Heart left ventricle (tissue), 16 donors: ENCODE results near the gene DR1. TPM values are rescaled to one million over a fixed set of nuclear protein-coding genes. Genes with fewer than 3 reads are reported as not detected.

ENCODE experiments used
- ATAC-seq, 4 donors: fragments of 200-7000 bp; cut with Tn5 transposase; one replicate each; pipeline ENCODE4 v1.9.1; 2020 to 2022; ENCODE audit warnings: moderate library complexity in 4 of 4, mild to moderate bottlenecking in 3 of 4, moderate number of reproducible peaks in 1 of 4
- DNase-seq, 5 donors: peaks; one replicate each; pipeline ENCODE4 v3.0.0-alpha.2; 2020
- H3K27ac ChIP-seq, 12 donors: fragments of 200-600 bp; sonication (generic) in 4 of 12; one replicate each; pipeline versions ENCODE4 v1.5.0 to v1.8.0; 2016 to 2022; ENCODE audit warnings: mild to moderate bottlenecking in 2 of 12
- H3K27me3 ChIP-seq, 9 donors: fragments of 200-600 bp; sonication (generic) in 2 of 9; one replicate each; pipeline versions ENCODE4 v1.5.1 to v1.8.0; 2016 to 2022; ENCODE audit warnings: mild to moderate bottlenecking in 3 of 9
- H3K36me3 ChIP-seq, 9 donors: fragments of 200-600 bp; sonication (generic) in 2 of 9; one replicate each; pipeline versions ENCODE4 v1.5.0 to v1.8.0; 2018 to 2022; ENCODE audit warnings: mild to moderate bottlenecking in 2 of 9
- H3K4me1 ChIP-seq, 12 donors: fragments of 200-600 bp; sonication (generic) in 4 of 12; one replicate each; pipeline versions ENCODE4 v1.5.0 to v1.8.0; 2016 to 2022; ENCODE audit warnings: mild to moderate bottlenecking in 3 of 12
- H3K4me3 ChIP-seq, 12 donors: fragments of 200-600 bp; sonication (generic) in 4 of 12; one replicate each; pipeline versions ENCODE4 v1.5.0 to v1.8.0; 2017 to 2022; ENCODE audit warnings: mild to moderate bottlenecking in 9 of 12, moderate library complexity in 4 of 12
- H3K9me3 ChIP-seq, 12 donors: fragments of 200-600 bp; sonication (generic) in 4 of 12; one replicate each; pipeline versions ENCODE4 v1.5.0 to v1.8.0; 2016 to 2022; ENCODE audit warnings: mild to moderate bottlenecking in 1 of 12
- POLR2A ChIP-seq, 2 donors: fragments of 450-650 bp; IDR thresholded peaks; one replicate each; pipeline ENCODE4 v1.6.1; 2017; ENCODE audit warnings: antibody characterized with exemption in 2 of 2, mild to moderate bottlenecking in 2 of 2, moderate library complexity in 2 of 2
- WGBS, 4 donors: extraction: QIAGEN DNeasy Blood & Tissue Kit in 2 of 4; methylation state at CpG; one replicate each; pipeline versions ENCODE4 v1.1.5 to v1.1.7; 2013 to 2018; 5-methylcytosine and 5-hydroxymethylcytosine counted together
- intact Hi-C, 10 donors: fragments of 100-400 bp; cut with DNase I; formaldehyde crosslinking; loops; one replicate each; pipeline versions ENCODE4 v1.11.1 to v1.14.2; 2022
- polyA plus RNA-seq, 2 donors: library from polyadenylated mRNA; stranded (reverse); fragments of 200-250 nt; gene quantifications; one replicate each; pipeline ENCODE4 v1.2.3, GENCODE V29; 2013
- total RNA-seq, 9 donors: library from RNA; depleted of rRNA in 2 of 9; stranded (reverse); fragments of >200 nt in 2 of 9; fragmentation: NEBNext Ultra II Directional in 3 of 9; extraction: Animal tissue kit (Norgen Biotek cat#: 25700) in 3 of 9; gene quantifications; one replicate each; pipeline versions ENCODE4 v1.1.0 to v1.2.4, GENCODE V29; 2016 to 2023
- TF ChIP-seq, protein P1 (sequence below), 12 donors: fragments of 200-600 bp; sonication (generic) in 4 of 12; IDR thresholded peaks; one replicate each; pipeline versions ENCODE4 v1.5.0 to v1.8.0; 2018 to 2022; ENCODE audit warnings: antibody characterized with exemption in 12 of 12, mild to moderate bottlenecking in 5 of 12
- donor health status: ischemic (EF 13 %, LVEDD 7.1; RV severe dilation, severe dysfunction).
- donor health status: healthy with polysubstance abuse.
- donor health status: DM: no; HTN: yes; CAD: no.
- donor health status: DM: no; HTN: no; CAD: no.
- donor health status: ischemic (EF 25% LVEDD 6.9; RV normal size, moderate dysfunction).
- donor health status: ischemic (EF 25% LVEDD 5.7; RV mildly dilated, moderate dysfunction).
- donor health status: healthy.
- donor health status: DM: yes; HTN: yes; CAD: no.
- donor health status: ischemic (EF 35%, LVEDD 5.7; RV mildly dilated, moderate dysfunction).
- donor health status: nonischemic (EF 11% LVEDD 7.7; RV severe dilation, severe dysfunction).
- donor health status: DM: yes; HTN: yes; CAD: no.
- donor health status: PGD.
- donor health status: ischemic (EF 29% LVEDD 5.4; RV normal size, mild dysfunction).
- donor health status: nonischemic (EF 23%, LVEDD 6.1; RV moderate dilation, normal function).

Gene DR1
- total and polyA plus RNA-seq, 11 donors = 4.6 to 45.1 (median 33.4) TPM

DNA sequence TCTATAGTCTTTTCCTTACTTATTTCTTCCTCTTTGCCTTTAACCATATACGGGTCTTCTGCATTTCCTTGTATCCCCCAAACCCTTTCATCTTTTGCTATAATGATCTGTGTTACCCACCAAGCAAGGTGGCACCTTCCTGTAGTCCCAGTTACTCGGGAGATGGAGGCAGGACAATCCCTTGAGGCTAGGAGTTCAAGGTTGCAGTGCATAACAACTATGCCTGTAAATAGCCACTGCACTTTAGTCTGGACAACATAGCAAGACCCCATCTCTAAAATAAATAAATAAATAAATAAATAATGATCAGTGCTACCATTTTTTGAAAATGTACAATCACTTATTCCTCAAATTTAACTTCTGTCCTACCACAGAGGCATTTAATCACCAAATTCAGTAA is 11.5 kb downstream of the DR1 start:
- ATAC-seq (no peak), DNase-seq (no peak)
- Histone ChIP-seq H3K4me1 (peaks cover 0 to 77% (median 27%) of the 10 kb centered on the region in 12 donors), H3K27me3 (no peaks in the 10 kb centered on the region), H3K27ac (no peak overlapping the region), H3K4me3 (no peak overlapping the region), H3K9me3 (no peaks in the 10 kb centered on the region), H3K36me3 (peaks cover 0 to 83% (median 69%) of the 10 kb centered on the region in 9 donors)
- intact Hi-C loops = no loop called here
- TF ChIP-seq POLR2A (IDR thresholded peaks at IDR 0.05) = no peak
- TF ChIP-seq, protein P1, sequence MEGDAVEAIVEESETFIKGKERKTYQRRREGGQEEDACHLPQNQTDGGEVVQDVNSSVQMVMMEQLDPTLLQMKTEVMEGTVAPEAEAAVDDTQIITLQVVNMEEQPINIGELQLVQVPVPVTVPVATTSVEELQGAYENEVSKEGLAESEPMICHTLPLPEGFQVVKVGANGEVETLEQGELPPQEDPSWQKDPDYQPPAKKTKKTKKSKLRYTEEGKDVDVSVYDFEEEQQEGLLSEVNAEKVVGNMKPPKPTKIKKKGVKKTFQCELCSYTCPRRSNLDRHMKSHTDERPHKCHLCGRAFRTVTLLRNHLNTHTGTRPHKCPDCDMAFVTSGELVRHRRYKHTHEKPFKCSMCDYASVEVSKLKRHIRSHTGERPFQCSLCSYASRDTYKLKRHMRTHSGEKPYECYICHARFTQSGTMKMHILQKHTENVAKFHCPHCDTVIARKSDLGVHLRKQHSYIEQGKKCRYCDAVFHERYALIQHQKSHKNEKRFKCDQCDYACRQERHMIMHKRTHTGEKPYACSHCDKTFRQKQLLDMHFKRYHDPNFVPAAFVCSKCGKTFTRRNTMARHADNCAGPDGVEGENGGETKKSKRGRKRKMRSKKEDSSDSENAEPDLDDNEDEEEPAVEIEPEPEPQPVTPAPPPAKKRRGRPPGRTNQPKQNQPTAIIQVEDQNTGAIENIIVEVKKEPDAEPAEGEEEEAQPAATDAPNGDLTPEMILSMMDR (IDR thresholded peaks at IDR 0.05) = no peak
- WGBS, 4 donors = 96 to 100% (median 98%) methylated on average over 2 of the region's 2 CpGs

DNA sequence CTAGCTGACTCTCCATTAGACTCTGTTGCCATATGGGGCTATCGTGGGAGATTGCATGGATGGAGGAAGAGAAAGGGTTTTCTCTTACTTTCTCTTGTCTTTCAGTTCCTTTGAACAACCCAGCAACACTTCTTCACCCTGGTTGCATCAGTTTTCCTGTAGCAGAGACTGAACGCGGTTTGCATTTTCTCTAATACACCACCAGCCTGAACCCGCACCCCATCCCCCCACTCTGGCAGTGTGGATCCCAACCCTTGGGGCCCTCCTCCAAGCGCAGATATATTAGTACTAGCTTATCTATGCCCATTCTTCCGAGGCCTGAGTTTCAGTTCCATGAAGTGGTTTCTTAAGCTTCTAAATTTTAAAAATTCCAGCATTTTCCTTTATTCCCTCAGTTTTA is 12.6 kb downstream of the DR1 start:
- 79 to 83% (median 80%) methylated on average over 6 of the region's 6 CpGs for WGBS, 4 donors
- DNase-seq (no peak), ATAC-seq (peak in 1 of 4 donors; percentile 49)
- H3K27me3 ChIP-seq = no peaks in the 10 kb centered on the region
- peak overlapping the region in 1 of 12 donors; percentile 15 for H3K27ac ChIP-seq
- H3K36me3 ChIP-seq = peaks cover 0 to 91% (median 74%) of the 10 kb centered on the region in 9 donors
- H3K4me3 ChIP-seq = no peak overlapping the region
- no peaks in the 10 kb centered on the region for H3K9me3 ChIP-seq
- H3K4me1 ChIP-seq = peaks cover 0 to 76% (median 21%) of the 10 kb centered on the region in 12 donors
- TF ChIP-seq POLR2A (IDR thresholded peaks at IDR 0.05) = no peak
- TF ChIP-seq, protein P1 (IDR thresholded peaks at IDR 0.05) = no peak
- intact Hi-C loops = no loop called here

DNA sequence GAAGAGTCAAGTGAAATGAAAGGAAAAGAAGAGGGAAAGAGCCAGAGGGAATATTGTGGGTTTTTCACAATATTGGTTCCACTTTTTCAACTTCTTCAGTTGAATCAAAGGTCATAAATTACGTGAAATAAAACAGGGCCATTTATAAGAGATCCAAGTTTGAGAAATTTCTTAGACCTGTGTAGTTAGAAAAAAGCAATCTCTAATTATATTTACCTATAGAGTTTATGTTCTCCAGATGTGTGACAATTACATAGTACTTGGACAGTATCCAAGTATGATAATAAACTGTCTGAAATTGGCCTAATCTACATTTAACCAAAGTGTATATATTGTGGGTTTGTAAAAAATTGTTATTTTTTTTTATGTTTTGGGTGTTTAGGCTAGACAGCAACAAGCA is 14.4 kb downstream of the DR1 start:
- Histone ChIP-seq H3K27ac (no peak overlapping the region), H3K9me3 (no peaks in the 10 kb centered on the region), H3K36me3 (peaks cover 0 to 86% (median 63%) of the 10 kb centered on the region in 9 donors), H3K27me3 (no peaks in the 10 kb centered on the region), H3K4me1 (peaks cover 0 to 76% (median 13%) of the 10 kb centered on the region in 12 donors), H3K4me3 (no peak overlapping the region)
- no peak for TF ChIP-seq POLR2A (IDR thresholded peaks at IDR 0.05)
- TF ChIP-seq, protein P1 (IDR thresholded peaks at IDR 0.05) = no peak
- intact Hi-C loops = no loop called here
- 92 to 98% (median 92%) methylated on average over 1 of the region's 1 CpG for WGBS, 4 donors
- no peak for DNase-seq
- no peak for ATAC-seq

DNA sequence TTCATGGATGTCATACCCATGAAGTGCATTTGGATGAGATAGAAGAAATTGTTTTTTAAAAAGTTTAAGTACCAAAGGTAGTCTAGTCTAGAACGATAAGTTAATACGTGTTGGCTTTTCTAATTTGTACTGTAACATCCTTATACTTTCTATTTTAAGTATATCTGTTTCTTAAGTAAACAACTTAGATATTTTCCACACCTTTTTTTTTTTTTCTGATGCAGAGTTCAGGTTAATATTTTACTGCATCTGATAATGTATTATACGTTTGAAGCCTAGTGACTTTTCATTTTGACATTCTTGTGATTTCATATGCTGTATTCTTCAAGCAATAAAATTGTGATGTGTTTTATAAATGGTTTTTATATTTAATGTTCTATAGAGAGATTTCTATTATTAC is 16.5 kb downstream of the DR1 start:
- intact Hi-C loops = no loop called here
- ATAC-seq = no peak
- WGBS, 4 donors = 69 to 83% (median 82%) methylated on average over 3 of the region's 3 CpGs
- Histone ChIP-seq H3K27ac (no peak overlapping the region), H3K4me3 (no peak overlapping the region), H3K4me1 (peaks cover 0 to 72% (median 13%) of the 10 kb centered on the region in 12 donors), H3K9me3 (no peaks in the 10 kb centered on the region), H3K27me3 (no peaks in the 10 kb centered on the region), H3K36me3 (peaks cover 0 to 83% (median 44%) of the 10 kb centered on the region in 9 donors)
- DNase-seq = no peak
- TF ChIP-seq POLR2A (IDR thresholded peaks at IDR 0.05) = no peak
- TF ChIP-seq, protein P1 (IDR thresholded peaks at IDR 0.05) = no peak
